GM12878 (cell line): ENCODE data around the gene HMHB1. TPM values are rescaled to one million over a fixed set of nuclear protein-coding genes. Genes with fewer than 3 reads are reported as not detected.

ENCODE experiments used
- ATAC-seq: fragments of 200-7000 bp; cut with Tn5 transposase; 3 replicates; pipeline ENCODE4 v1.9.1; 2020; ENCODE audit warnings: mild to moderate bottlenecking, moderate library complexity
- Bru-seq: library from RNA; stranded (reverse); fragments of 400-500 nt; gene quantifications from one replicate; lab custom pipeline; 2021; lab: Mats Ljungman, UMichigan
- BruChase-seq, 2 experiments: library from RNA; stranded (reverse); fragments of 400-500 nt; gene quantifications; one replicate each; lab custom pipeline; 2021; lab: Mats Ljungman, UMichigan
- BruUV-seq: library from RNA; stranded (reverse); fragments of 400-500 nt; replicated peaks from 2 replicates; lab custom pipeline; 2021; lab: Mats Ljungman, UMichigan
- CTCF ChIA-PET: fragments of 300-600 bp; sonication (Branson Sonifier 250); formaldehyde crosslinking; extraction: SDS; loops from one replicate; lab custom pipeline; 2021; ENCODE audit warnings: inconsistent platforms; lab: Yijun Ruan, JAX
- POLR2A ChIA-PET: fragments of 350-600 bp; formaldehyde crosslinking; extraction: SDS; loops from one replicate; lab custom pipeline; 2021; ENCODE audit warnings: inconsistent platforms; lab: Charles Lee
- RAD21 ChIA-PET: fragments of 300-600 bp; sonication (Branson Sonifier 250); formaldehyde crosslinking; loops from one replicate; lab custom pipeline; 2023; ENCODE audit warnings: antibody characterized with exemption; ENCODE audit not compliant: unreplicated experiment; lab: Charles Lee
- SMC1A ChIA-PET: fragments of 300-600 bp; sonication (Branson Sonifier 250); formaldehyde crosslinking; loops from one replicate; lab custom pipeline; 2023; ENCODE audit not compliant: unreplicated experiment, uncharacterized antibody; lab: Charles Lee
- DNase-seq: peaks from one replicate; pipeline ENCODE4 v3.0.0-alpha.2; 2011; ENCODE audit warnings: low read depth, low spot score
- FAIRE-seq: peaks from 3 replicates; lab custom pipeline; 2011; peaks lifted over from hg19 to GRCh38; lab: Jason Lieb, UNC
- H2AFZ ChIP-seq: 2 replicates; pipeline ENCODE4 v1.6.0; 2011; ENCODE audit warnings: low read depth, low read length, control low read depth; ENCODE audit not compliant: control insufficient read depth
- H3K27ac ChIP-seq: 2 replicates; pipeline ENCODE4 v1.5.1; 2011; ENCODE audit warnings: control low read depth; ENCODE audit not compliant: control insufficient read depth, insufficient read depth
- H3K27me3 ChIP-seq, 2 experiments: replicated peaks in 1 of 2; 2 replicates each; pipeline versions ENCODE4 v1.6.0 to v1.6.1; 2011; ENCODE audit warnings: low read length in 1 of 2; ENCODE audit not compliant: control insufficient read depth in 2 of 2, insufficient read depth in 2 of 2
- H3K36me3 ChIP-seq, 2 experiments: 2 replicates each; pipeline ENCODE4 v1.5.1; 2011; ENCODE audit warnings: low read length in 1 of 2; ENCODE audit not compliant: control insufficient read depth in 2 of 2, insufficient read depth in 2 of 2
- H3K4me1 ChIP-seq: 2 replicates; pipeline ENCODE4 v1.6.1; 2011; ENCODE audit warnings: mild to moderate bottlenecking, low read length, moderate library complexity, mixed read lengths; ENCODE audit not compliant: control insufficient read depth, insufficient read depth
- H3K4me2 ChIP-seq: 2 replicates; pipeline ENCODE4 v1.6.0; 2011; ENCODE audit warnings: control low read depth; ENCODE audit not compliant: control insufficient read depth, insufficient read depth
- H3K4me3 ChIP-seq: fragments of 200-600 bp; sonication (generic); 2 replicates; pipeline ENCODE4 v1.5.1; 2016
- H3K79me2 ChIP-seq: 2 replicates; pipeline ENCODE4 v1.6.0; 2011; ENCODE audit warnings: low read length; ENCODE audit not compliant: control insufficient read depth, insufficient read depth
- H3K9ac ChIP-seq: 2 replicates; pipeline ENCODE4 v1.8.0; 2011; ENCODE audit warnings: low read length, control low read depth, mixed read lengths; ENCODE audit not compliant: control insufficient read depth, insufficient read depth
- H3K9me3 ChIP-seq: replicated peaks from 3 replicates; pipeline ENCODE4 v1.5.1; 2011; ENCODE audit warnings: mild to moderate bottlenecking, low read length; ENCODE audit not compliant: control insufficient read depth, insufficient read depth
- H4K20me1 ChIP-seq: 2 replicates; pipeline ENCODE4 v1.6.0; 2011; ENCODE audit not compliant: control insufficient read depth, insufficient read depth
- BMI1 ChIP-seq: fragments of 450-650 bp; IDR thresholded peaks from 2 replicates; pipeline ENCODE4 v1.6.1; 2016; ENCODE audit warnings: mild to moderate bottlenecking, moderate library complexity, borderline replicate concordance
- CREB1 ChIP-seq: IDR thresholded peaks from 2 replicates; pipeline ENCODE4 v1.6.1; 2012; ENCODE audit warnings: low read depth, mild to moderate bottlenecking, inconsistent platforms
- CREM ChIP-seq: IDR thresholded peaks from 2 replicates; pipeline ENCODE4 v1.6.1; 2014; ENCODE audit warnings: antibody characterized with exemption, low read depth
- HDGF ChIP-seq: fragments of 450-650 bp; IDR thresholded peaks from 2 replicates; pipeline ENCODE4 v1.6.1; 2016; ENCODE audit warnings: antibody characterized with exemption
- IKZF1 ChIP-seq: fragments of 450-650 bp; conservative IDR thresholded peaks from 2 replicates; pipeline ENCODE4 v1.6.1; 2017; ENCODE audit warnings: antibody characterized with exemption, mild to moderate bottlenecking
- IKZF2 ChIP-seq, 2 experiments: fragments of 450-650 bp; IDR thresholded peaks; 2 replicates each; pipeline ENCODE4 v1.6.1; 2017; ENCODE audit warnings: mild to moderate bottlenecking in 2 of 2, moderate library complexity in 2 of 2
- MTA2 ChIP-seq: fragments of 450-650 bp; IDR thresholded peaks from 2 replicates; pipeline ENCODE4 v1.6.1; 2016; ENCODE audit warnings: low read depth, mild to moderate bottlenecking, moderate library complexity
- NBN ChIP-seq: fragments of 450-650 bp; IDR thresholded peaks from 2 replicates; pipeline ENCODE4 v1.6.1; 2016
- POU2F2 ChIP-seq: IDR thresholded peaks from 3 replicates; pipeline ENCODE4 v1.6.1; 2011; ENCODE audit warnings: low read depth, mild to moderate bottlenecking, low read length, borderline replicate concordance
- TCF3 ChIP-seq: IDR thresholded peaks from 2 replicates; pipeline ENCODE4 v1.6.1; 2012; ENCODE audit warnings: low read depth, mild to moderate bottlenecking, low read length, borderline replicate concordance; ENCODE audit not compliant: insufficient read depth
- whole genome bisulfite sequencing: methylation state at CpG from one replicate; pipeline ENCODE4 v1.1.6; 2016; ENCODE audit warnings: low lambda C conversion rate; ENCODE audit not compliant: insufficient replicate concordance, insufficient coverage; ENCODE audit errors: missing lambda C conversion rate; 5-methylcytosine and 5-hydroxymethylcytosine counted together
- in situ Hi-C: fragments of 300-500 bp; cut with MboI; formaldehyde crosslinking; loops from 9 replicates; pipeline ENCODE4 v1.14.3; 2018; ENCODE audit warnings: mixed read lengths
- intact Hi-C: fragments of 100-400 bp; cut with micrococcal nuclease; formaldehyde crosslinking; loops from one replicate; pipeline ENCODE4 v1.14.2; 2022; ENCODE audit not compliant: unreplicated experiment
- long read RNA-seq, 2 experiments: library from polyadenylated mRNA; unstranded; transcript quantifications; one replicate each; pipeline ENCODE4 v2.0.0, GENCODE V29; 2019 to 2020
- polyA minus RNA-seq, 3 experiments: library from RNA; depleted of rRNA, polyadenylated mRNA; stranded (reverse); fragments of >200 nt; gene quantifications; 2 replicates each; pipeline ENCODE4 v1.2.3, GENCODE V29; 2011
- polyA plus RNA-seq, 11 experiments: library from polyadenylated mRNA; depleted of rRNA in 4 of 11; unstranded in 6 of 11; stranded (reverse) in 5 of 11; fragments of >200 nt; fragmentation: Nextera tagmentation in 4 of 11; fragmentation: Illumina TruSeq in 1 of 11; extraction: Ambion mirVana in 4 of 11; extraction: Trizol in 1 of 11; gene quantifications; 1 replicate in 1 of 11; 2 replicates in 10 of 11; pipeline versions ENCODE4 v1.2.1 to v1.2.3, GENCODE V29; 2011 to 2016; ENCODE audit warnings: inconsistent platforms in 2 of 11, missing spikeins in 2 of 11, low read depth in 1 of 11
- total RNA-seq, 4 experiments: library from RNA; depleted of rRNA in 3 of 4; stranded (reverse); fragments of >200 nt in 3 of 4; fragmentation: Illumina TruSeq in 1 of 4; extraction: Trizol in 1 of 4; gene quantifications; 2 replicates each; pipeline versions ENCODE4 v1.2.1 to v1.2.3, GENCODE V29; 2013 to 2021
- TF ChIP-seq, protein P1 (sequence below): fragments of 450-650 bp; conservative IDR thresholded peaks from 2 replicates; pipeline ENCODE4 v1.6.1; 2017; ENCODE audit warnings: mild to moderate bottlenecking, moderate library complexity
- TF ChIP-seq, protein P2 (sequence below): IDR thresholded peaks from 2 replicates; pipeline ENCODE4 v1.6.1; 2011; ENCODE audit warnings: low read depth, mild to moderate bottlenecking, low read length, moderate library complexity, borderline replicate concordance; ENCODE audit errors: extremely low read depth
- TF ChIP-seq, protein P3 (sequence below): IDR thresholded peaks from 2 replicates; pipeline ENCODE4 v1.6.1; 2012; ENCODE audit warnings: low read length, inconsistent platforms
- TF ChIP-seq, protein P4 (sequence below): fragments of 450-650 bp; IDR thresholded peaks from 2 replicates; pipeline ENCODE4 v1.6.1; 2016; ENCODE audit warnings: mild to moderate bottlenecking

The HMHB1 gene
- not detected in 2 replicates for total RNA-seq (2013; cell fraction: nucleolus; rRNA removed)
- total RNA-seq (2014; rRNA removed), result 0.45 and 2.0 TPM in 2 replicates
- total RNA-seq (2014; rRNA removed; fragmentation: Illumina TruSeq; extraction: Trizol), result 3.0 and 3.1 TPM in 2 replicates
- total RNA-seq (2021), result 3.0 and 3.6 TPM in 2 replicates
- not detected for polyA plus RNA-seq (2011; ENCODE audit: low read depth)
- 1.5 and 2.1 TPM in 2 replicates for polyA plus RNA-seq (2011; rRNA removed)
- 0.81 TPM in 1 of 2 replicates, not detected in the other for polyA plus RNA-seq (2011; cell fraction: cytosol; rRNA removed)
- polyA plus RNA-seq (2011; cell fraction: nucleus; rRNA removed), result 0.76 TPM in 1 of 2 replicates, not detected in the other
- polyA plus RNA-seq (2012), result 1.6 and 2.6 TPM in 2 replicates
- 1.6 TPM in 1 of 2 replicates, not detected in the other for polyA plus RNA-seq (2014; fragmentation: Illumina TruSeq; extraction: Trizol)
- polyA plus RNA-seq (2014; fragmentation: Nextera tagmentation; extraction: Ambion mirVana), result 10 to 100 TPM; 16.0 to 20.3 TPM
- 4.1 and 6.2 TPM in 2 replicates for polyA plus RNA-seq (2014; rRNA removed)
- 1 to 10 TPM; 7.5 to 9.5 TPM for polyA plus RNA-seq (2016; fragmentation: Nextera tagmentation; extraction: Ambion mirVana)
- not detected in 2 replicates for polyA minus RNA-seq (2011; rRNA and poly(A)+ RNA removed)
- not detected in 2 replicates for polyA minus RNA-seq (2011; cell fraction: cytosol; rRNA and poly(A)+ RNA removed)
- not detected in 2 replicates for polyA minus RNA-seq (2011; cell fraction: nucleus; rRNA and poly(A)+ RNA removed)
- percentile 34 among the genes with signal in this experiment for Bru-seq, nascent RNA
- BruChase-seq, experiment 1, labeled RNA remaining after a 6-hour chase, result not detected
- percentile 28 among the genes with signal in this experiment for BruChase-seq, experiment 2, labeled RNA remaining after a 2-hour chase
- long read RNA-seq, experiment 1, result 0 reads
- long read RNA-seq, experiment 2, result 0 reads

DNA sequence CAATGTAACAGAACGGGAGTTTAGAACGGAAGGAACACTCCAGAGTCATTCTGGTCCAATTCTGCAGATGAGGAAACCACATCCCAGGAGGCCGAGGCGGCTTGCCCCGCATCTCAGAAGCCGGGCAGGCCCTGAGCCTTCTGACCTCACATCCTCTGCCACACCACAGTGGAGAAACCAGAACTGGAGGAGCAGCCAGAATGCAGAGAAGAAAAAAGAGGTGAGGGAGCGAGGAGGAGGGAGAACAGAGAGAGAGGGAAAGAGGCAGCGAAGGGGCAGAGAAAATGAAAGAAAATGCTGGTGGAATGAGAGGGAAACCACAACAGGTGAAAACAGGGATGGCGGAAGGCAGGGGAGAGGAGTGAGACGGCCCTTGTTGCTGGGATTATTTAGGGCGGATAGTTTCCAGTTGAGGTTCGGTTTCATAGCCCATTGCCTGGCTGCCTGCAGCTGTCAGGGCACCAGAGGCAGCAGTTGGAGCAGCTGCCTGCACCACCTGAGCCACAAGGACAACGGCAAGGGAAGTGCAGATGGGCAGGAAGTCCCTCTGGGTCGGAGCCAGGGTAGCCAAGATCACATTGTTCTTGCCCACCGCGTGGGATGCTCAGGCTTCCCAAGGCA is at the start of gene HMHB1:
Gene HMHB1 (plus strand): TSS at position 77 of the 621 bp plus-strand sequence.
- no peaks in the 10 kb centered on the region for H3K36me3 ChIP-seq
- no peaks in the 10 kb centered on the region for H3K9me3 ChIP-seq
- FAIRE-seq (no peak), ATAC-seq (peak; percentile 80), DNase-seq (no peak)
- POLR2A ChIA-PET, result interaction anchor here (0.8 to 2.0 kb wide), 3 partner anchors 10 to 19 kb away, joined by 3 to 5 read pairs (median 4); no protein-coding TSS in a partner anchor
- RAD21 ChIA-PET, result interaction anchor here (0.7 to 1.3 kb wide), 2 partner anchors 11 to 118 kb away, joined by 4 to 6 read pairs; no protein-coding TSS in a partner anchor
- peak within 1 kb of the TSS; percentile 82 for H2AFZ ChIP-seq
- peak within 1 kb of the TSS; percentile 31 for H3K4me3 ChIP-seq
- H3K27ac ChIP-seq, result peak within 1 kb of the TSS; percentile 49
- no peaks in the 10 kb centered on the region for H4K20me1 ChIP-seq
- H3K27me3 ChIP-seq, result no peaks in the 10 kb centered on the region
- in situ Hi-C loops, result no loop called here
- no TSS peak for BruUV-seq
- H3K4me2 ChIP-seq, result peak within 1 kb of the TSS; percentile 90
- 39% methylated on average over 16 of the region's 16 CpGs for WGBS
- H3K4me1 ChIP-seq, result peaks cover 7% of the 10 kb centered on the region; the same call in 1 of the 2 replicates
- SMC1A ChIA-PET, result interaction anchor here (0.8 to 2.2 kb wide), 4 partner anchors 10 to 71 kb away, joined by 3 to 7 read pairs (median 3); no protein-coding TSS in a partner anchor
- intact Hi-C loops, result loop anchor here (5.0 kb wide), 2 partner anchors 115 to 375 kb away; no protein-coding TSS in a partner anchor
- no peaks in the 10 kb centered on the region for H3K79me2 ChIP-seq
- CTCF ChIA-PET, result interaction anchor here (0.9 kb wide), 1 partner anchor 12 kb away, joined by 6 read pairs; no protein-coding TSS in a partner anchor
- H3K9ac ChIP-seq, result peak within 1 kb of the TSS; percentile 36; the same call in 1 of the 2 replicates
- TF ChIP-seq IKZF1, result peak; percentile 53
- TF ChIP-seq, protein P1, sequence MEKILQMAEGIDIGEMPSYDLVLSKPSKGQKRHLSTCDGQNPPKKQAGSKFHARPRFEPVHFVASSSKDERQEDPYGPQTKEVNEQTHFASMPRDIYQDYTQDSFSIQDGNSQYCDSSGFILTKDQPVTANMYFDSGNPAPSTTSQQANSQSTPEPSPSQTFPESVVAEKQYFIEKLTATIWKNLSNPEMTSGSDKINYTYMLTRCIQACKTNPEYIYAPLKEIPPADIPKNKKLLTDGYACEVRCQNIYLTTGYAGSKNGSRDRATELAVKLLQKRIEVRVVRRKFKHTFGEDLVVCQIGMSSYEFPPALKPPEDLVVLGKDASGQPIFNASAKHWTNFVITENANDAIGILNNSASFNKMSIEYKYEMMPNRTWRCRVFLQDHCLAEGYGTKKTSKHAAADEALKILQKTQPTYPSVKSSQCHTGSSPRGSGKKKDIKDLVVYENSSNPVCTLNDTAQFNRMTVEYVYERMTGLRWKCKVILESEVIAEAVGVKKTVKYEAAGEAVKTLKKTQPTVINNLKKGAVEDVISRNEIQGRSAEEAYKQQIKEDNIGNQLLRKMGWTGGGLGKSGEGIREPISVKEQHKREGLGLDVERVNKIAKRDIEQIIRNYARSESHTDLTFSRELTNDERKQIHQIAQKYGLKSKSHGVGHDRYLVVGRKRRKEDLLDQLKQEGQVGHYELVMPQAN, result no peak
- TF ChIP-seq POU2F2, result 0 out of 3 replicates have a peak, but pooled peaks have one; percentile 19
- TF ChIP-seq, protein P2, sequence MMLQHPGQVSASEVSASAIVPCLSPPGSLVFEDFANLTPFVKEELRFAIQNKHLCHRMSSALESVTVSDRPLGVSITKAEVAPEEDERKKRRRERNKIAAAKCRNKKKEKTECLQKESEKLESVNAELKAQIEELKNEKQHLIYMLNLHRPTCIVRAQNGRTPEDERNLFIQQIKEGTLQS, result no peak
- TF ChIP-seq IKZF2 (IDR thresholded peaks at IDR 0.05), result peak; percentile 64 to 70
- peak; percentile 36; the same call in 1 of the 2 replicates for TF ChIP-seq MTA2
- TF ChIP-seq CREM, result peak; percentile 38; the same call in 1 of the 2 replicates
- TF ChIP-seq, protein P3, sequence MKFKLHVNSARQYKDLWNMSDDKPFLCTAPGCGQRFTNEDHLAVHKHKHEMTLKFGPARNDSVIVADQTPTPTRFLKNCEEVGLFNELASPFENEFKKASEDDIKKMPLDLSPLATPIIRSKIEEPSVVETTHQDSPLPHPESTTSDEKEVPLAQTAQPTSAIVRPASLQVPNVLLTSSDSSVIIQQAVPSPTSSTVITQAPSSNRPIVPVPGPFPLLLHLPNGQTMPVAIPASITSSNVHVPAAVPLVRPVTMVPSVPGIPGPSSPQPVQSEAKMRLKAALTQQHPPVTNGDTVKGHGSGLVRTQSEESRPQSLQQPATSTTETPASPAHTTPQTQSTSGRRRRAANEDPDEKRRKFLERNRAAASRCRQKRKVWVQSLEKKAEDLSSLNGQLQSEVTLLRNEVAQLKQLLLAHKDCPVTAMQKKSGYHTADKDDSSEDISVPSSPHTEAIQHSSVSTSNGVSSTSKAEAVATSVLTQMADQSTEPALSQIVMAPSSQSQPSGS, result no peak
- TF ChIP-seq NBN, result peak; percentile 40; the same call in 1 of the 2 replicates
- TF ChIP-seq, protein P4, sequence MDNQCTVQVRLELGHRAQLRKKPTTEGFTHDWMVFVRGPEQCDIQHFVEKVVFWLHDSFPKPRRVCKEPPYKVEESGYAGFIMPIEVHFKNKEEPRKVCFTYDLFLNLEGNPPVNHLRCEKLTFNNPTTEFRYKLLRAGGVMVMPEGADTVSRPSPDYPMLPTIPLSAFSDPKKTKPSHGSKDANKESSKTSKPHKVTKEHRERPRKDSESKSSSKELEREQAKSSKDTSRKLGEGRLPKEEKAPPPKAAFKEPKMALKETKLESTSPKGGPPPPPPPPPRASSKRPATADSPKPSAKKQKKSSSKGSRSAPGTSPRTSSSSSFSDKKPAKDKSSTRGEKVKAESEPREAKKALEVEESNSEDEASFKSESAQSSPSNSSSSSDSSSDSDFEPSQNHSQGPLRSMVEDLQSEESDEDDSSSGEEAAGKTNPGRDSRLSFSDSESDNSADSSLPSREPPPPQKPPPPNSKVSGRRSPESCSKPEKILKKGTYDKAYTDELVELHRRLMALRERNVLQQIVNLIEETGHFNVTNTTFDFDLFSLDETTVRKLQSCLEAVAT, result peak; percentile 45; the same call in 1 of the 2 replicates
- TF ChIP-seq BMI1, result no peak
- no peak for TF ChIP-seq CREB1
- TF ChIP-seq HDGF, result 0 out of 2 replicates have a peak, but pooled peaks have one; percentile 71
- TF ChIP-seq TCF3, result peak; percentile 80; the same call in 1 of the 2 replicates
